Limb (tissue), 2 donors: ENCODE results near the gene RNF32.
"Not testable (repeated sequence)": the region's sequence is repeated elsewhere in the genome, so short reads cannot be mapped to it uniquely, and the experiment has no call there.

Source experiments
- DNase-seq, 2 donors: peaks; one replicate each; pipeline ENCODE4 v3.0.0-alpha.2; 2016; ENCODE audit errors: extremely low spot score in 2 of 2

RNF32 gene

DNA sequence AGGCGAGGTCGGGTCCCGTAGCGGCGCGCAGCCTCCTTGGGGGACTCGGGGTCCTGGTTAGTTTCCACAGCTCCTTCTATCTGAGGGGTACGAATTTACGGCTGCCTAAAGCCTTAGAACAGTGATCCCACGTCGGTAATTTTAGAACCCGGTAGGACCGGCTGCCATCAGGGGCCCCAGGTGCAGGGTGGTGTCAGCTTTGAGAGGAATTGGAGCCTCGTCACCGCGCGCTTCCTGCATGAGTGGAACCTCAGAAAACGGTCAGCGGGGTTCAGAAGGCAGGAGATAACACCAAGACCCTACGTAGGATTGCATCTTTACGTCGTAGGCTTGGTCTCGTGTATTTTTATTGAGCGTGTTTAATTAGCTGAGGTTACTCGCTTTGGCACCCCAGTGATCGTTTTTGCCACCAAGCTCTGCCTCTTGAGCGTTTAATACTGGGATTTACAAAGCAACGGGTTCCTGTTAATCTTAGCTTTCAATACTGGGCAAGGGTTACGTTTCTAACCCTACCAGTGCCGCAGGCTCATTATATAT lies 443 bp downstream of the RNF32 start:
- DNase-seq, result no peak

- no peak for DNase-seq
Measured at GRCh38 chr7:156642306-156643045, 1.9 kb downstream of the RNF32 start.

DNA sequence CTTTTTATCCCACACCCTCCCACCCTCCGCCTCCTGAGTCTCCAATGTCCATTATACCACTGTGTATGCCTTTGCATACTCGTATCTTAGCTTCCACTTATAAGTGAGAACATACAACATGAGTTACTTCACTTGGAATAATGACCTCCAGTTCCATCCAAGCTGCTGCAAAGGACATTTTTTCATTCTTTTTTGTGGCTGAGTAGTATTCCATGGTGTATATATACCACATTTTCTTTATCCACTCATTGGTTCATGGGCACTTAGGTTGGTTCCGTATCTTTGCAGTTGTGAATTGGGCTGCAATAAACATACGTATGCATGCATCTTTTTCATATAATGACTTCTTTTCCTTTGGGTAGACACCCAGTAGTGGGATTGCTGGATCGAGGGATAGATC lies 6.8 kb downstream of the RNF32 start:
- DNase-seq, result not testable (repeated sequence)

GRCh38 chr7:156650042-156650441 lies 9.5 kb downstream of the RNF32 start:
- no peak for DNase-seq

DNA sequence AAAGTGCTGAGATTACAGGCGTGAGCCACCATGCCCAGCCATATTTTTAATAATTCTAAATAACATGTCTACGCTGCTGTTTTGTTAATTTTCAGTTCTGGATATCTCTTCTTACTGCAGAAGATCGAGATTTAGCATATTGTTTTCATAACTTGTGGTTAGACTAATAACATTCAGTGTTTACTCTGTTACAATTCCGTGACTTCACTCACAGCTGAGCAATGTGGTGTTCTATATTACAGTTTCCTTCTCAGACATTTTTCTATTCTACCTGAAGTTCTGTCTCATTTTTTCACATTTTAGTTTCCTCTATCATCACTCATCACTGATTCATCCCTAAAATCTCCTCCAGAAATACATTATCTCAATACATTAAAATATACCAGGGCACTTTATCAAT lies 10.9 kb downstream of the RNF32 start:
- no peak for DNase-seq

GRCh38 chr7:156652886-156653568 lies 12.5 kb downstream of the RNF32 start:
- DNase-seq, result no peak

- no peak for DNase-seq
Measured at GRCh38 chr7:156654511-156655234, 14.1 kb downstream of the RNF32 start.

DNA sequence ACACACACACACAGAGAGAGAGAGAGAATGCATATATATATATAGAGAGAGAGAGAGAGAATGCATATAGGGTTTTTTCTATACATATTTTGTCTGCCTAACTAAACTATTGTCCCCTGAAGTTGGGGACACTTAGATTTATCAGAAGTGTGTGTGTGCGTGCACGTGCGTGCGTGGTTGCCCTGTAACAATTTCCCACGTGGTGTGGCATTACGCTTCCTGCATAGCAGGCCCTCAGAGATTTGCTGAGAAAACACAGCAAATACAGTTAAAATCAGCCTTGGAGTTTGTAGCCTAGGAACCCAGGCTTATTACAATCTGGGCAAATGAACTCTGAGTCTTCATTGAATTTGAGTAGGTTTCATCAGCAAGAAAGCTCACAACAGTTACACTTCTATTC lies 14.7 kb downstream of the RNF32 start:
- DNase-seq, result no peak

DNA sequence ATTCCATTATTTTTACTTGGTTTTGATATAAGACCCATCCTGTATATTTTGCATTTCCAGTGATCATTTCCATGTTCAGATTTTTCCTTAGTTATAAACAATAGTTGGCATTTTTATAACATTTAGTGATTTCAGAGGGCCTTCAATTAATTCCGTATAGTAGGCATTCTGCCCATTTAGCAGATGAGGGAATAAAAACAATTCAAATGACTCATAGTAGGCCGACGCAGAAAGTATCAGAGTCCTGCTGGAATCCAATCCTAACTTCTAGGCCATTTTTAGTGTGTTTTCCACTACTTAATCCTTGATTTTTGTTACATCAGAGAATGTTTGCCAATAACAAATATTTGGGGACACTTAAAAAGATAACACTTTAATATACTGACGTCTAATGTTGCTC lies 15.4 kb downstream of the RNF32 start:
- no peak for DNase-seq

- no peak for DNase-seq
Measured at GRCh38 chr7:156656598-156656997, 16.0 kb downstream of the RNF32 start.

- DNase-seq, result no peak
Measured at GRCh38 chr7:156657681-156658080, 17.1 kb downstream of the RNF32 start.

DNA sequence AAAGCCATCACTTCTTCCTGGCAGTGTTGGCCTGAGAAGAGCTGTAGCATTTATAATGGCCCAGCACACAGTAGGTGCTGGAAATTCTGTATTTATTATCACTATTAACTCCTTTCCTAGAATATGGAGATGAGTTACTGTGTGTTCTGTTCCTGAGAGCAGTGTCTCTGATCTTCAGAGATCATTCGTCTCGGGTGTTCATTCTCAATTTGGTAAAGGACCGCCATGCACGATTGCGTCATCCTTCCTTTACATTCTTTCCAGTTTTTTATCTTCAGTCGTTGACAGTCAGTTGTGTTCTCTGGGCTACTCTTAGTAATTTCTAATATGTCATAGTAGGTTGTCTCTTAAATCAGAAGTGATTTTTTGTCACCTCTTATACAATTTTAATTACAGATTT lies 18.6 kb downstream of the RNF32 start:
- no peak for DNase-seq

DNA sequence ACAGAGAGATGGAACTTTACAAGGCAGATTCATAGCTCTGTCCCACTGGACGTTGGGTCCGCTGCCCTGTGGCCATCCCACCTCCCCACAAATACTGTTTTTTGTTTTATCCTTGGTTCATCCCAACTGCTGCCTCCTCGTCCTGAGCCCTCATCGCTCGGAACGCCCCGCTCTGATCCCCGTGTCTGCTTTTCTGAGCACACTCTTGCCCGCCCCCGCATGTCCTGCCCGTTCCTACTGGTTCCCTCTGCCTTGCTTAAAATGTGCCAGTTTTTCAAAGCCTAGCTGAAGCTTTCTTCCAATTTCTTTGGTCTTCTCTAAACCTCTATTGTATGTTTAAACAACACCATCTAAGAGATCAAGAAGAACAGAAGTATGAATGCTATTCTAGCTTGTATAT lies 19.4 kb downstream of the RNF32 start:
- DNase-seq, result no peak

DNA sequence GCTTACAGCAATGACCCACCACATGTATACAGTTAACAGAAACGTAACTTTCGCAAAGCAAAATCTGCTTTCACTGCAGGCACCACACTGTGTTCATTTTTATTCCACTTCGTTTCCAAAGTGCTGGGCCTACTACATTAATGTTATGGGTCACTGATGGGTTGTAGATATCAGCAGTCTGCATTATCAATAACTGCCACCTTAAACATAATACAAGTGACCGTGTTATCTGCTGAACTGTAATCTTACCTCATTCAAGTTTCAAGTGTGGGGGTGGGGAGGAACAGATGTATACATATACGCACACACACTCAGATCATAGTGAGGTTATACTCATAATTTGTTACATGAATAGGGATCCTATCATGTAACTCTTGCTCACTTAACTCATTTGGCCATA lies 21.1 kb downstream of the RNF32 start:
- no peak for DNase-seq

DNA sequence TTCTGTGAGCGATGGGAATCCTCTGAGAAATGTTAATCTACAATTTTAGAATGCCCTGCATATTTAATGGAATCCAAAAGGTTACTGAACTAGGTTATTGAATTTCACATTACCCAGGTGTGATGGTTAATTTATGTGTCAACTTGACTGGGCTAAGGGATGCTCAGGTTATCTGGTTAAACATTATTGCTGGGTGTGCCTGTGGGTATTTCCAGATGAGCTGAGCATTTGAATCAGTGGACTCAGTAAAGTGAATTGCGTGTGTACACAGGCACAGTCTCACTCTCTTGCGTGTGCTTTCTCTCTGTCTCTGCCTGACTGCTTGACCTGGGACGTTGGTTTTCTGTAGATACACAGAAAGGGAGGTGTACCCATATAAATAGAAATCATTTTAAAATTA lies 21.7 kb downstream of the RNF32 start:
- no peak for DNase-seq

DNA sequence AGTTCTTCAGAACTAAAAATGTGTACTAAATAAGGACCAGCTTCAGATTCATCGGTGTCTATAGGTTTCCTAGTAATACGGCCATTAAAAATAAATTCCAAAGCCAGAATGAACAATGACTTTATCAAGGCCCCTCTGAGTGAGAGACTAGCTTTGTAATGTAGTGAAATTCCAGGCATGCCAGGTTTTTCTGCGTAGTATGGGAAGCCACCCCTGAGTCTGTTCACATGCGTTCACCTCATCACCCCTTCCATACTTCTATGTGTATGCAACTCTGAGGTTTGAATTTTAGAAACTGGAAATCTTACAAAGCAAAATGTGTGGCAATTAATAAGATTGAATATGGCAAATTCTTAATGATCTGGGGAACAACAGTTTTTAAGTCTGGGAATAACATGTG lies 24.5 kb downstream of the RNF32 start:
- no peak for DNase-seq

DNA sequence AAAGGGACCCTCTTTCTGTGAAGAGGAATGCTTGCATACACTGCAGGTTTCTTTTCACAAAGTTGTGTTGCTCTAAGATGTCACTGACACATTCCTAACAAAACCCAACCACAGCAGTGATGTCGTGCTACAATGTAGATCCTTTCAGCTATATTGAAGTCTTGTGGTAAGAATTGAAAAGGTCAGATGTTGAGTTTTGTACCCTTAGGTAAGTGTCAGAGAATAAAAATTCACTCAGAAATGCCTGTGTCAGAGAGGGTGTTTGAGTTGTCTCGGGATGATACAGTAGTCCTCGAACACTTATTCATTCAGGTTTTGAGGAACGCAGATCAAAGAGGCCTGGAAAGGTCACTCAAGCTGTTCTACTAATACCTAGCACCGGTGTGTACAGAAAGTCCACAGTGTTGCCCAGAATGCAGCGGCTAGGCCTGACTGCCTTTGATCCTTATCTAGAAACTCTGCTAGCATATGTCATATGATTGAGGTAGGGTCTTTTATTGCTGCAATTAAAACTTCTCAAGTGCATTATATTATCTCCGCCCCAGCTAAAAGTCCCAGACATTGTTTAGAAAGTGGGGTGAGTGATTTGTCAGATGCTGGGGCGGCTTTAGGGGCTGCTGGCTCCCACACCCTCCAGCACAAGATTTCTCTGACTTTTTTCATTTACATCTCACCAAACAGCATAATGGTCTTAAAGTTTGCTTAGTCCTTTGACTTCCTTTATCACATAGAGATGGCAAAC lies 26.0 kb downstream of the RNF32 start:
- DNase-seq, result no peak

DNA sequence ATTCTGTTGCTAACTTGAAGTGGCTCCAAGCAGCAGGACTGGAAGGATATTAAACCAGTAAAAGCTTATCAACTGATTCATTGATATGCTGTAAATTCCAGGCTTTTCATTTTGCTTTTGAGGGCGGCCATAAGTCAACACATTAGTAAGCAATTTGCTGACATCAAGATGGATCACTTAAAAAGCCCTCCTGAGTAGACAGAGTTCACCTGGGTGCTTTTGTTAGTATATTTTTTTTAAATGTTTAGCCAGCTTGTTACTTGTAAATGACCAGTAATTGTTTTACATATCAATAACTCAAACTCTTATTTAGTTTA lies 26.5 kb downstream of the RNF32 start:
- no peak for DNase-seq

DNA sequence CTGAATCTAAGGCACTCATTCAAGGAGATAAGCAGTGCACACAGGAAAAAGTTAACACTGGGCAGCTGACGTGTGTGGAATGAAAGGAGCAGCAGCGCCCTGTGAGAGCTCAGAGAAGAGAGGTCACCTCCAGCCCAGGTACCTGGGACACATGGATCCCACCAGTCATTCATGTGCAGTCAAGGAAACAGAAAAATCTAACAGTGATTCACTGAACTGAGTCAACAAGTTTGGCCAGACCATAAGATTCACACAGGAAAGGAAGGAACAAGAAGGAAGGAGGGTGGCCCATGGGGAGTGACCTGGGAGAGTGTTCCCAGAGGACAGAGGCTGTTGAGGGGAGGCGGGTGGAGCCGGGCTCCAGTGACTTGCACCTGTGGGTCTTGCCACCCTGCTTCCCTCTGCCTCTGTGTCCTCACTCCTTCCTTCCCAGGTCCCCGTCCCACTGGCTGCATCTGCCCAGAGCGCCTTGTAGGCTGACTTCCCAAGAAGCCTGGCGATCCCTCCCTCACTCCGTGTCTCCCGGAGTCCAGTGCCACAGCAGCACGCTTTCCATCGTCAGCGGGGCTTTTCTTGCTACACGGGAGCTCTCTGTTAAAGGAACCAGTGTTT lies 27.7 kb downstream of the RNF32 start:
- DNase-seq, result no peak

DNA sequence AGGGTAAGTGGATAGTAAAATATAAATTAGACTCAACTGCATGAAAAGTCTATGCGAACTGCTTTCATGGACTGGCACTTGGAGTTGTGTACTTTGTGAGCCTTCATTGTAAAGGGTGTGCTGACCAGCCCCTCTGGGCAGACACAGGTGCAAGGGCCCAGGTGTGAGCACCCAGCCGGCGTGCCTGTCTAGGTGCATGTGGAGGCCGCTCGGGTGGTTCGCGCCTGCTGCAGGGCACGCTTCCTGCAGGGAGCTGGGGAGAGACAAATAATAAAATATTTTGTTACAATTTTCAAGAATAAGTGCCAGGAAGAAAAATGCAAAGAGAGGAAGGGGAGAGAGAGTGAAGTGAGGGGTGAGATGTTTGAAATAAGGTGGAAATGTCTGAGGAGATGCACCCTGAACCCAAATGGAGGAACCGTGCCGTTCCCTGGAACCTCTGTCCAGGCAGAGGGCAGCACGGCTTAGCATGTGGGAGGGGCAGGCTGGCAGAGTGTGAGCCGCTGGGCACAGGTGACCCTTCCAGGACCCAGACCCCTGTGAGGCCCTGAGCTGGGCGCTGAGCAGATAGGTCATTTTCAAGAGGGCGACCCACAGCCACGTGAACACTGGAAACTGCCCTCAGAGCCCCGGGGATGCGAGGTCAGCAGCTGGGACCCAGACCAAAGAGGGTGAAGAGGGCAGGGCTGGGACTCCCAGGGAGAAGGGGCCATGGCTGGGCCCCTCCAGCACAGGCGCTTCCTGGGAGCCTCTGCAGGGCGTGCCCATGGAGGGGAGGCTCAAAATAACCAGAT lies 28.7 kb downstream of the RNF32 start:
- no peak for DNase-seq

GRCh38 chr7:156673454-156673853 lies 32.9 kb downstream of the RNF32 start:
- DNase-seq, result no peak
